HUES64 (cell line): ENCODE data around the gene CAAP1. TPM values are rescaled to one million over a fixed set of nuclear protein-coding genes. Genes with fewer than 3 reads are reported as not detected.

ENCODE experiments used
- H3K27ac ChIP-seq: 2 replicates; pipeline ENCODE4 v1.7.0; 2013; ENCODE audit warnings: low read depth, low read length, inconsistent platforms
- H3K27me3 ChIP-seq: 2 replicates; pipeline ENCODE4 v1.6.1; 2013; ENCODE audit warnings: mild to moderate bottlenecking, low read length; ENCODE audit not compliant: insufficient read depth
- H3K36me3 ChIP-seq: 2 replicates; pipeline ENCODE4 v1.6.1; 2013; ENCODE audit warnings: mild to moderate bottlenecking, low read length; ENCODE audit not compliant: insufficient read depth
- H3K4me1 ChIP-seq: 2 replicates; pipeline ENCODE4 v1.6.1; 2013; ENCODE audit warnings: mild to moderate bottlenecking, low read length, moderate library complexity; ENCODE audit not compliant: insufficient read depth
- H3K4me3 ChIP-seq: 2 replicates; pipeline ENCODE4 v1.5.1; 2013; ENCODE audit warnings: mild to moderate bottlenecking, low read length, moderate library complexity
- H3K9ac ChIP-seq: 2 replicates; pipeline ENCODE4 v1.6.1; 2013; ENCODE audit warnings: mild to moderate bottlenecking, low read depth, low read length
- H3K9me3 ChIP-seq: 2 replicates; pipeline ENCODE4 v1.6.1; 2013; ENCODE audit warnings: low read depth, low read length; ENCODE audit not compliant: insufficient read depth
- WGBS: fragments of 150-250, 120-280 bp; methylation state at CpG from one replicate; pipeline ENCODE4 v1.1.7; 2013; ENCODE audit warnings: missing lambda C conversion rate; 5-methylcytosine and 5-hydroxymethylcytosine counted together
- polyA plus RNA-seq, 2 experiments: library from polyadenylated mRNA; stranded (reverse); fragments of 50-300 nt; gene quantifications; one replicate each; pipeline ENCODE4 v1.2.3, GENCODE V29; 2013

The CAAP1 gene, protein sequence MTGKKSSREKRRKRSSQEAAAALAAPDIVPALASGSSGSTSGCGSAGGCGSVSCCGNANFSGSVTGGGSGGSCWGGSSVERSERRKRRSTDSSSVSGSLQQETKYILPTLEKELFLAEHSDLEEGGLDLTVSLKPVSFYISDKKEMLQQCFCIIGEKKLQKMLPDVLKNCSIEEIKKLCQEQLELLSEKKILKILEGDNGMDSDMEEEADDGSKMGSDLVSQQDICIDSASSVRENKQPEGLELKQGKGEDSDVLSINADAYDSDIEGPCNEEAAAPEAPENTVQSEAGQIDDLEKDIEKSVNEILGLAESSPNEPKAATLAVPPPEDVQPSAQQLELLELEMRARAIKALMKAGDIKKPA
- 21.9 TPM for polyA plus RNA-seq (2013, experiment 1 of 2)
- polyA plus RNA-seq (2013, experiment 2 of 2): 28.5 TPM

DNA sequence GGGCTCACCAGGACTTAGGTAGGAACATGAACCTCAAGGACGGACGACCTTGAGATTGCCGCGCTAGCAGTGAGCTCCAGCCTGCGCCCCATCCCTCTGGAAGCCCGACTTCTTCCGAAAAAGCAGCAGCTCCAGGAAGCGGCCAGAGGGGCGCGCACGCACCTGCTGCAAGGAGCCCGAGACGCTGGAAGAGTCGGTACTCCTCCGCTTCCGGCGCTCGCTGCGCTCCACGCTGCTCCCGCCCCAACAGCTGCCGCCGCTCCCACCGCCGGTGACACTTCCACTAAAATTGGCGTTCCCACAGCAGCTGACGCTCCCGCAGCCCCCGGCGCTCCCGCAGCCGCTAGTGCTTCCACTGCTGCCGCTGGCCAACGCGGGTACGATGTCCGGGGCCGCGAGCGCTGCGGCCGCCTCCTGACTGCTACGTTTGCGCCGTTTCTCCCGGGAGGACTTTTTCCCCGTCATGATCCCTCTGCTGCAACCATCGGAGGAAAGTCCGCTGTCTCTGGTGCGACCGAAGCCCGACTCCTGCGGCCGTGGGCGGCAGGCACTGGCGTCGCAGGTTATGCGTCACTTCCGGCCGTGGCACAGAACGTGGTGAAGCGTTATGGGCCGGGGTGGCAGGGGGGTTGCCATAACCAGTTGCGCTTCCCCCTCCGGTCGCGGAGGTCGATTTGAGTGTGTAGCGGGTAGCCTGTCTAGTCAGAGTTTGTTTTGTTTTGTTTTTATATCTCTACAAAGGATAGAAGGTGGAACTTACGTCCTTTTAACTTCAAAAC is at the start of gene CAAP1:
TSS of gene CAAP1 (minus strand) at position 552 of the 779 bp plus-strand sequence. CDS start at position 465, 87 bp downstream.
- no peaks in the 10 kb centered on the region for H3K9me3 ChIP-seq
- H3K9ac ChIP-seq: peak within 1 kb of the TSS; percentile 97
- no peaks in the 10 kb centered on the region for H3K27me3 ChIP-seq
- H3K36me3 ChIP-seq: peaks cover 1% of the 10 kb centered on the region; the same call in 1 of the 2 replicates
- under 1% methylated on average over 67 of the region's 70 CpGs for WGBS
- peaks cover 12% of the 10 kb centered on the region; the same call in 1 of the 2 replicates for H3K4me1 ChIP-seq
- H3K27ac ChIP-seq: peak within 1 kb of the TSS; percentile 98
- peak within 1 kb of the TSS; percentile 95 for H3K4me3 ChIP-seq

DNA sequence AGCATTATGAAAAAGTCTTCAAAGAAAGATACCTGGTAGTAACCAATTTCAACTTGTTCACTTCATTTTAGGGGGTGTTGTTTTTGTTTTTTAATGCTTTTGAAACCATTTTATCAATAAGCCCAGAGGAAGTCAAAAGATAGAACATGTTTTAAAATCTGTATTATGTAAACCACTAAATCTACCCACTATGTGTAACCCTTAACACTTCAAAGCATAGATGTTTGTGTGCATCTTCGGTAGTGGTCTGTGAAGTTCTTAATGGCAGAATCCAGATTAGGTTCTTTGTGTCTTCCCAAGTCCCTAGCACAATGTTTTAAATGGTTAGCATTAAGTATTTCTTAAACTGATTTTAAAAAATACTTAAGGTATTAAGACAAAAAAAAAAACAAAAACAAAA is 48.2 kb upstream of the CAAP1 start:
- no peaks in the 10 kb centered on the region for H3K36me3 ChIP-seq
- no peak overlapping the region for H3K4me3 ChIP-seq
- peaks cover 14% of the 10 kb centered on the region for H3K4me1 ChIP-seq
- no peaks in the 10 kb centered on the region for H3K9me3 ChIP-seq
- no peak overlapping the region for H3K9ac ChIP-seq
- H3K27me3 ChIP-seq: no peaks in the 10 kb centered on the region
- no peak overlapping the region for H3K27ac ChIP-seq
- WGBS: 83% methylated on average over 1 of the region's 1 CpG

DNA sequence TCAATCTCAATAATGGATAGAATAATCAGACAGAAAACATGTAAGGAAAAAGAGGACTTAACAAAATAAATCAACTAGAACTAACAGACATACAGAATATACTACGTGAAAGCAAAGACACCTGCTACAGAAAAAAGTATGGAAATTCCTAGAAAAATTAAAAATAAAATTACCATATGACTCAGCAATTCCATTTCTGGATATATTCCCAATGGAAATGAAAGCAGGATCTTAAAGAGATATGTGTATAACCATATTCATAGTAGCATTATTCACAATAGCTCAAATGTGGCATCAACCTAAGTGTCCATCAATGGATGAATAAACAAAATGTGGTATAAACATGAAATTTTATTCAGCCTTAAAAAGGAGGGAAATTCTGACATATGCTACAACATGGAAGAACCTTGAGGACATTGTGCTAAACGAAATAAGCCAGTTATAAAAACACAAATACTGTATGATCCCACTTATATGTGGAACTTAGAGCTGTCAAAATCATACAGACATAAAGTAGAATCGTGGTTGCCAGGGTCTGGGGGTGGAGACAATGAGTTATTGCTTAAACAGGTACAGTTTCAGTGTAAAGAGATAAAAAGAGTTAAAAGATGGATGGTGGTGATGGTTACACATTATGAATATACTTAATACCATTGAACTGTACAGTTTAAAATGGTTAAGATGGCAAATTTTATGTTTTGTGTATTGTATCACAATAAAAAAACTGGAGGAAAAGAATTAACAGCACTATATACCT is 47.5 kb upstream of the CAAP1 start:
- 87% methylated on average over 2 of the region's 3 CpGs for WGBS
- Histone ChIP-seq H3K36me3 (0 out of 2 replicates have a peak, but pooled peaks cover 2% of the 10 kb centered on the region), H3K9me3 (no peaks in the 10 kb centered on the region), H3K27ac (no peak overlapping the region), H3K27me3 (no peaks in the 10 kb centered on the region), H3K4me3 (no peak overlapping the region), H3K9ac (no peak overlapping the region), H3K4me1 (peaks cover 9% of the 10 kb centered on the region; the same call in 1 of the 2 replicates)

DNA sequence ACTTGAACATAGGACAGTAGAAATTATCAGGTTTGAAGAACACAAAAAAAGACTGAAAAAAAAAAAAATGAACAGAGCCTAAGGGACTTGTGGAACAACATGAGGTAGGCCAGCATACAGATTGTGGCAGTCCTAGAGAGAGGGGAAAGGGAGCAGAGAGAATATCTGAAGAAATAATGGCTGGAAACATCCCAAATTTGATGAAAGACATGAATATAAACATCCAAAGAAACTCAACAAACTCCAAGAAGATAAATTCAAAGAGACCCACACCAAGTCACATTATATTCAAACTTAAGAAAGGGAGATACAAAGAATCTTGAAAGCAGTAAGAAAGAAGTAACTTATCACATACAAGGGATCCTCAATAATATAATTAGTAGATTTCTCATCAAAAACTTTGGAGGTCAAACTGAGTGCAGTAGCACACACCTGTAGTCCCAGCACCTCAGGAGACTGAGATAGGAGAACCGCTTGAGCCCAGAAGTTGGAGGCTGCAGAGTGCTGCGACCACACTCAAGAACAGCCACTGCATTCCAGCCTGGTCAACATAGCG is 45.3 kb upstream of the CAAP1 start:
- Histone ChIP-seq H3K36me3 (peaks cover 15% of the 10 kb centered on the region; the same call in 1 of the 2 replicates), H3K4me1 (peaks cover 9% of the 10 kb centered on the region; the same call in 1 of the 2 replicates), H3K27me3 (no peaks in the 10 kb centered on the region), H3K9ac (no peak overlapping the region), H3K9me3 (no peaks in the 10 kb centered on the region), H3K4me3 (no peak overlapping the region), H3K27ac (no peak overlapping the region)
- WGBS: 97% methylated on average over 3 of the region's 3 CpGs

DNA sequence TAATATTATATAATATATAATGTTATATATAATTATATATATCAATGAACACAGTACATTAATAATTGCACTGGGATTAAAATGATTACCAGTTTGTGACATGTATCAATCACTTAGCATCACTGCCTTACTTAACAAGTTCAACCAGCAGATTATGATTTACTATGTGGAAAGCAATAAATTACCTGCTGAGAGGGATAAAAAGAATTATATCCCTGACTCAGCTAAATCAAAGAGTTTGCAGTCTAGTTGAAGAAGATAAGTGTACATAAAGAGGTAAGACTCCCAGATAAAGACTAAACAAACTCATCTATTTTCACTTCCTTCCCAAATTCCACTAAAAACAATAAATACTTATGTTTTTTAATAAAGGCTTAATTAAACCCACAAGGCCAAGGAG is 43.2 kb upstream of the CAAP1 start:
- no peaks in the 10 kb centered on the region for H3K27me3 ChIP-seq
- peaks cover 29% of the 10 kb centered on the region; the same call in 1 of the 2 replicates for H3K36me3 ChIP-seq
- no peak overlapping the region for H3K27ac ChIP-seq
- no peaks in the 10 kb centered on the region for H3K9me3 ChIP-seq
- no peak overlapping the region for H3K9ac ChIP-seq
- peaks cover 9% of the 10 kb centered on the region; the same call in 1 of the 2 replicates for H3K4me1 ChIP-seq
- no peak overlapping the region for H3K4me3 ChIP-seq

DNA sequence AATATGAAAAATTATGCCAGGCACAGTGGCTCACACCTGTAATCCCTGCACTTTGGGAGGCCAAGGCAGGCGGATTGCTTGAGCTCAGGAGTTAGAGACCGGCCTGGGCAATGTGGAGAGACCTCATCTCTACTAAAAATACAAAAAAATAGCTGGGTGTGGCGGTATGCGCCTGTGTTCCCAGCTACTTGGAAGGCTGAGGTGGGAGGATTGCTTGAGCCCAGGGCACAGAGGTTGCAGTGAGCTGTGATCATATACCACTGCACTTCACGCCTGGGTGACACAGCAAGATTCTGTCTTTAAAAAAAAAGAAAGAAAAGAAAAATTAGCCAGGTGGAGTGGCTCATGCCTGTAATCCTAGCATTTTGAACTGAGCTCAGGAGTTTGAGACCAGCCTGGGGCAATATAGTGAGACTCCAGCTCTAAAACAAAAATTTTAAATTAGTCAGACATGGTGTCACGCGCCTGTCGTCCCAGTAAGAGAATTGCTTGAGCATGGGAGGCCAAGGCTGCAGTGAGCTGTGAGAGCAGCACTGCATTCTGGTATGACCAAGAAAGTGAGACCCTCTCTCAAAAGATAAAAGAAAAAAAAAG is 36.4 kb upstream of the CAAP1 start:
- H3K27me3 ChIP-seq: no peaks in the 10 kb centered on the region
- H3K9me3 ChIP-seq: no peaks in the 10 kb centered on the region
- no peak overlapping the region for H3K4me3 ChIP-seq
- H3K4me1 ChIP-seq: no peaks in the 10 kb centered on the region
- H3K27ac ChIP-seq: no peak overlapping the region
- WGBS: 93% methylated on average over 8 of the region's 8 CpGs
- no peak overlapping the region for H3K9ac ChIP-seq
- peaks cover 72% of the 10 kb centered on the region for H3K36me3 ChIP-seq

DNA sequence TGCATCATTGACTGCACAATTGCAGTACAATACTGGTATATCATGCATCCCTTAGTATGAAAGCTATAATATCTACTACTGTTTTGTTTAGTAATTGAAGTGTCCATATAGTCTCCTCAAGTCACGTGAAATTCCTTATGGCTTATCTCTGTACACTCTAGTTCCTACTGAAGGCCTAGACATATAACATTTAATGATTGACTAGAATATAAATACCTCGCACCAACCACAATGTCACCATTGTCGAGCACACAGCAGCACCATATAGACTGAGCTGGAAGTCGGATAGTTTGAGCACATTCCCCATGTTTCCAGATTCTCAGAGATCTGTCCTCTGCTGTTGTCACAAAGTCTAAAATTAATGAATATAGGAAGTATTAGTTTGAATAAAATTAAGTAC is 33.0 kb upstream of the CAAP1 start:
- Histone ChIP-seq H3K4me3 (no peak overlapping the region), H3K27me3 (no peaks in the 10 kb centered on the region), H3K9ac (no peak overlapping the region), H3K9me3 (no peaks in the 10 kb centered on the region), H3K27ac (no peak overlapping the region), H3K4me1 (no peaks in the 10 kb centered on the region), H3K36me3 (peaks cover 86% of the 10 kb centered on the region)
- 94% methylated on average over 4 of the region's 4 CpGs for WGBS

DNA sequence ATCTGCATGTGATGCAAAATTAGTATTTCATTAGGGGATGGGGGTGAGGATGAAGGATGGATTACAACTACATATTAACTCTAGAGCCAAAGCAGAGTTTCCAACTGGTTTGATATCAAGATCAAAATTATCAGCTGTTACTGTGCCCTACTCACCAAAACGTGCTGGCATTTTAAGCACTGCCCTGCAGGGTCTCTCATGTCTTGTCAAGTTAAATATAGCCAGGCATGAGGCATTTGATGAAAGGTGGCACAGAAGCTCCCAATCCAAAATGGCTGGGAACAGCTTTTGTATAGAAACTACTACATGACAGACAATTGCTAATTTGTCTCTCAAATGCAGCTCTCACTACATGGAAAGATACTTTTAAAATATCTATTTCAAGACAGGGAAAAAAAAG is 27.1 kb upstream of the CAAP1 start:
- Histone ChIP-seq H3K27me3 (no peaks in the 10 kb centered on the region), H3K9me3 (no peaks in the 10 kb centered on the region), H3K4me3 (no peak overlapping the region), H3K36me3 (peaks cover 98% of the 10 kb centered on the region), H3K4me1 (no peaks in the 10 kb centered on the region), H3K9ac (no peak overlapping the region), H3K27ac (no peak overlapping the region)
- 90% methylated on average over 1 of the region's 1 CpG for WGBS

DNA sequence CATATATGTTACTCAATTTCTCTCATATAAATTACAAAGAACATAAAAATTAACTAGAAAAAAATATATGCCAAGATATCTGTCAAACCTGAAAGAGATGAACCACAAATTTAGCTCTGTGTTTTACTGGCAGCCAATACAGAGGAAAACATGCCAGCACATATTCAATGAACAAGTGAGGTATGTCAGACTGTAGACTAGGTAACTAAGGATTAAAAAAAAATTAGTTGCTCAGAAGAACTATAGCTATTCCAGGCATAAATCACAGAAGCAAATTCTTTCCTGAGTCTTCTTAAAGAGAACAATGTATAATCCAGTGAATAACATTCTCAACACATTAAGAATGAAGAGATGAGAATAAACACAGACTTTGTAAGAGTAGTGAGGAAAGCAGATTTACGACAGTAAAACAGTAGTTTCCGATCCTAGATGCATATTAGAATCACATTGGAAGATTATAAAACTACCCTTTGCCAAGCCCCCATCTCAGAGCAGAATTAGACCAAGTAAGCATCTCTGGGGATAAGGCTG is 20.6 kb upstream of the CAAP1 start:
- H3K27me3 ChIP-seq: no peaks in the 10 kb centered on the region
- H3K9me3 ChIP-seq: no peaks in the 10 kb centered on the region
- H3K36me3 ChIP-seq: peaks cover 91% of the 10 kb centered on the region
- no peak overlapping the region for H3K9ac ChIP-seq
- no peaks in the 10 kb centered on the region for H3K4me1 ChIP-seq
- 100% methylated on average over 2 of the region's 2 CpGs for WGBS
- H3K27ac ChIP-seq: no peak overlapping the region
- no peak overlapping the region for H3K4me3 ChIP-seq

DNA sequence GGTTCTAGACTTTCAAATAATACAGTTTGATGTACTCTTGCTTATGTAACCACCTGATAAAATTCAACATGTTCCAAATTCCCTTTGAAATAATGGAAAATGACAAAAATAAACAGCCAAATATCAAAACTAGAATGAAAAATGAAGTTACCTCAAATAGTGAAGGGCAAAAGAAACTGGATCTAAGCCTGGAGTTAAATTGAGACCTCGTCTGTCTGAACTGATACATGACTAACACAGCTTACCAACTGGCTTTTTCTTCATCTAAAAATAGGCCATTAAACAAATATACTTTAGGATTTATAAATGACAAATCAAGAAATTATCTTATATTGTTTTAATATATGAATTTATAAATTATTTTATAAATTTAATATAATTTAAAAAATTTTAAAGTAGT is 12.1 kb upstream of the CAAP1 start:
- WGBS: 100% methylated on average over 1 of the region's 1 CpG

More for the DNA sequence above, 12.1 kb upstream of the CAAP1 start:
- Histone ChIP-seq H3K27ac (no peak overlapping the region), H3K27me3 (no peaks in the 10 kb centered on the region), H3K36me3 (peaks cover 61% of the 10 kb centered on the region), H3K9me3 (no peaks in the 10 kb centered on the region), H3K4me1 (no peaks in the 10 kb centered on the region), H3K4me3 (no peak overlapping the region), H3K9ac (no peak overlapping the region)
